ENCODE data around the gene GPR137B.

Gene GPR137B

DNA sequence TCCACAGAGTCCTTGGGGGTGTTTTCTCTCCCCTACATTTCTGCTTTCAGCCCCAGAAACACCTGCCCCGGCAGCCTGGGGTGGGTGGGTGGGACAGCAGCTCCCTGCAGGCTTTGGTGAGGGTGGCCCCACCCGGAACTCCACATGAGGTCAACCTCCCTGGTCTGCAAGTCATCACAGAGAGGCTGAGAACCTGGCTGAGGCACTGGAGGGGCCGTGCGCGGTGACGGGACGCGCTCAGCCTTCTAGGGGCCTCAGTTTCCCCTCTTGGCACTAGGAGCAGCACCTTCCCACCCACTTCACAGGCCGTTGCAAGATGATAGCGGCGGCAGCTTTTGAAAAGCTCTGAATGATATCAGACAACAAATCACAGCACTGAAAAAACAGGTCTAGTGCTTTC is 39.7 kb upstream of the GPR137B start (continued):
- TF ChIP-seq SP3 (tag by site-specific recombination; IDR thresholded peaks at IDR 0.05) (no peak), IKZF3 (tag by site-specific recombination; IDR thresholded peaks at IDR 0.05) (no peak), ZNF768 (tag by site-specific recombination; IDR thresholded peaks at IDR 0.05) (no peak), ZNF521 (tag by site-specific recombination; IDR thresholded peaks at IDR 0.05) (no peak), ZNF426 (tag by site-specific recombination; IDR thresholded peaks at IDR 0.05) (no peak), ZNF112 (tag by site-specific recombination; IDR thresholded peaks at IDR 0.05) (no peak), ZFP37 (tag by site-specific recombination; IDR thresholded peaks at IDR 0.05) (no peak)

DNA sequence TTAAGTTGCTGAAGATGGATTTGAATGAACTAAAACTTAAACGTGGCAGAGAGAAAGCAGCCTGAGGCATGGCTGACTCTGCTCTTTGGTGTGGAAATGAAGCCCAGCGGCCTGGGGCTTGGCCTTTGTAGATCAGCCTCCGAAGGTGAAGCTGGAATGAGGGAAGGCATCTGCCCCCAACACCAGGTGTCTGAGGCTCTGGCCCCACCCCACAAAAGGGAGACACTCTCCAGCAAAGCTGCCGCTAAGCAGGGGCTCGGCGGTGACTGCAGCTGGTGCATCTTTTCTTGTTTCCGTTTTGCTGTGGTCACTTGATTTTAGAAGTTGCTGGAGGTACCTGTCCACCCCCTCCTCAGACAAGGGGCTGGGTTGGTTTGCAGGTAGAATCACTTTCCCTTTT is 39.3 kb upstream of the GPR137B start:
- Histone ChIP-seq H3K4me1 (ENCODE audit: control insufficient read depth, insufficient read depth, low read length) (no peaks in the 10 kb centered on the region), H3K27ac (ENCODE audit: extremely low read depth, low read depth, low read length) (no peak overlapping the region), H3K9me3 (ENCODE audit: control insufficient read depth, insufficient read depth, low read depth, low read length) (no peaks in the 10 kb centered on the region), H3K36me3 (ENCODE audit: control insufficient read depth in 2 of 2, insufficient read depth in 1 of 2, low read length in 2 of 2) (no peaks in the 10 kb centered on the region), H3K4me3 (ENCODE audit: low read depth, low read length) (no peak overlapping the region)
- POLR2A ChIA-PET: no interaction called here
- CTCF ChIA-PET: interaction anchor here (0.6 to 1.3 kb wide), 5 partner anchors 9 to 429 kb away, joined by 3 to 6 read pairs (median 4); no protein-coding TSS in a partner anchor
- TF ChIP-seq, protein P1, sequence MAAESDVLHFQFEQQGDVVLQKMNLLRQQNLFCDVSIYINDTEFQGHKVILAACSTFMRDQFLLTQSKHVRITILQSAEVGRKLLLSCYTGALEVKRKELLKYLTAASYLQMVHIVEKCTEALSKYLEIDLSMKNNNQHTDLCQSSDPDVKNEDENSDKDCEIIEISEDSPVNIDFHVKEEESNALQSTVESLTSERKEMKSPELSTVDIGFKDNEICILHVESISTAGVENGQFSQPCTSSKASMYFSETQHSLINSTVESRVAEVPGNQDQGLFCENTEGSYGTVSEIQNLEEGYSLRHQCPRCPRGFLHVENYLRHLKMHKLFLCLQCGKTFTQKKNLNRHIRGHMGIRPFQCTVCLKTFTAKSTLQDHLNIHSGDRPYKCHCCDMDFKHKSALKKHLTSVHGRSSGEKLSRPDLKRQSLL (tag by site-specific recombination; IDR thresholded peaks at IDR 0.05): no peak

DNA sequence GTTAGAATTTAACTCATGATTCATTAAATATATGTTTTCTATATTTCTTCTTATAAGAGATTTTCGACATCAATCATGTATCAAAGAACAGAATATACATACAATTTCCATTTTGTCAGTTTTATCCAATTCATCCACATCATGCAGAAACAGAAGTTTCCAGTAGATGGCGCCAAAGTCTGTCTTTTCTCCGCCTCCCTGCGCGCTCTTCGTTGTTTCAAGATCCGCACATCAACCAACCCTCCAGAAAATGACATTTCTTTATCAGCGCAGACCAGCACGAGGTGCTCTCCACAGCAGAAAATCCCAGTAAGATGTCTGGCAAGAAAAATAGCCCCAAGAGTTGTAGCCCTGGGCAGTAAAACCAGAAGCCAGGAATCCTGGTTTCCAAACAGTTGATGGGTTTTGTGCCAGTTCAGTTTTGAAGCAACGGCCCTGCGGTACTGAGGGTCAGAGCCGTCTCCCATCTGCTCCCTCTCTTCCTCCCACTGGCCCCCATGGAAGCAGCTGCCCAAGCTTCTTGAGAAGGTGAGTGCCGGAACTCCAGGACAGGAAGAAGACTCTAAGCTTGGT is 38.6 kb upstream of the GPR137B start:
- POLR2A ChIA-PET: no interaction called here
- Histone ChIP-seq H3K4me3 (ENCODE audit: low read depth, low read length) (no peak overlapping the region), H3K9me3 (ENCODE audit: control insufficient read depth, insufficient read depth, low read depth, low read length) (no peaks in the 10 kb centered on the region), H3K4me1 (ENCODE audit: control insufficient read depth, insufficient read depth, low read length) (no peaks in the 10 kb centered on the region), H3K36me3 (ENCODE audit: control insufficient read depth in 2 of 2, insufficient read depth in 1 of 2, low read length in 2 of 2) (no peaks in the 10 kb centered on the region), H3K27ac (ENCODE audit: extremely low read depth, low read depth, low read length) (no peak overlapping the region)
- CTCF ChIA-PET: interaction anchor here (0.6 to 5.9 kb wide), 23 partner anchors 10 to 748 kb away, joined by 3 to 37 read pairs (median 4); partner anchors contain the start of gene EDARADD
- TF ChIP-seq ZNF404 (tag by site-specific recombination; IDR thresholded peaks at IDR 0.05) (no peak), ZNF654 (tag by site-specific recombination; IDR thresholded peaks at IDR 0.05; ENCODE audit: low read depth) (peak; percentile 98), OVOL3 (tag by site-specific recombination; IDR thresholded peaks at IDR 0.05) (no peak), ZNF610 (tag by site-specific recombination; IDR thresholded peaks at IDR 0.05; ENCODE audit: borderline replicate concordance) (peak; percentile 67; the same call in 1 of the 2 replicates), ZNF391 (tag by site-specific recombination; IDR thresholded peaks at IDR 0.05; ENCODE audit: borderline replicate concordance, low read depth) (no peak), ZNF175 (tag by site-specific recombination; IDR thresholded peaks at IDR 0.05) (no peak), ZNF433 (tag by site-specific recombination; IDR thresholded peaks at IDR 0.05; ENCODE audit: low read depth) (no peak), ZNF394 (tag by site-specific recombination; IDR thresholded peaks at IDR 0.05; ENCODE audit: borderline replicate concordance) (no peak), ZNF837 (tag by site-specific recombination; IDR thresholded peaks at IDR 0.05) (no peak), ZNF335 (tag by site-specific recombination; conservative IDR thresholded peaks at IDR 0.05) (peak; percentile 10; the same call in 1 of the 2 replicates), ZBTB17 (tag by site-specific recombination; IDR thresholded peaks at IDR 0.05) (peak; percentile 55; the same call in 1 of the 2 replicates), ZNF621 (tag by site-specific recombination; IDR thresholded peaks at IDR 0.05) (no peak), ZNF2 (tag by site-specific recombination; IDR thresholded peaks at IDR 0.05) (peak; percentile 64; the same call in 1 of the 2 replicates), ZFP37 (tag by site-specific recombination; IDR thresholded peaks at IDR 0.05) (0 out of 2 replicates have a peak, but pooled peaks have one; percentile 21), SP7 (tag by site-specific recombination; IDR thresholded peaks at IDR 0.05) (0 out of 2 replicates have a peak, but pooled peaks have one; percentile 35), SCRT2 (tag by site-specific recombination; IDR thresholded peaks at IDR 0.05) (no peak)
- TF ChIP-seq, protein P2, sequence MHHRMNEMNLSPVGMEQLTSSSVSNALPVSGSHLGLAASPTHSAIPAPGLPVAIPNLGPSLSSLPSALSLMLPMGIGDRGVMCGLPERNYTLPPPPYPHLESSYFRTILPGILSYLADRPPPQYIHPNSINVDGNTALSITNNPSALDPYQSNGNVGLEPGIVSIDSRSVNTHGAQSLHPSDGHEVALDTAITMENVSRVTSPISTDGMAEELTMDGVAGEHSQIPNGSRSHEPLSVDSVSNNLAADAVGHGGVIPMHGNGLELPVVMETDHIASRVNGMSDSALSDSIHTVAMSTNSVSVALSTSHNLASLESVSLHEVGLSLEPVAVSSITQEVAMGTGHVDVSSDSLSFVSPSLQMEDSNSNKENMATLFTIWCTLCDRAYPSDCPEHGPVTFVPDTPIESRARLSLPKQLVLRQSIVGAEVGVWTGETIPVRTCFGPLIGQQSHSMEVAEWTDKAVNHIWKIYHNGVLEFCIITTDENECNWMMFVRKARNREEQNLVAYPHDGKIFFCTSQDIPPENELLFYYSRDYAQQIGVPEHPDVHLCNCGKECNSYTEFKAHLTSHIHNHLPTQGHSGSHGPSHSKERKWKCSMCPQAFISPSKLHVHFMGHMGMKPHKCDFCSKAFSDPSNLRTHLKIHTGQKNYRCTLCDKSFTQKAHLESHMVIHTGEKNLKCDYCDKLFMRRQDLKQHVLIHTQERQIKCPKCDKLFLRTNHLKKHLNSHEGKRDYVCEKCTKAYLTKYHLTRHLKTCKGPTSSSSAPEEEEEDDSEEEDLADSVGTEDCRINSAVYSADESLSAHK (tag by site-specific recombination; IDR thresholded peaks at IDR 0.05): no peak
- TF ChIP-seq, protein P3, sequence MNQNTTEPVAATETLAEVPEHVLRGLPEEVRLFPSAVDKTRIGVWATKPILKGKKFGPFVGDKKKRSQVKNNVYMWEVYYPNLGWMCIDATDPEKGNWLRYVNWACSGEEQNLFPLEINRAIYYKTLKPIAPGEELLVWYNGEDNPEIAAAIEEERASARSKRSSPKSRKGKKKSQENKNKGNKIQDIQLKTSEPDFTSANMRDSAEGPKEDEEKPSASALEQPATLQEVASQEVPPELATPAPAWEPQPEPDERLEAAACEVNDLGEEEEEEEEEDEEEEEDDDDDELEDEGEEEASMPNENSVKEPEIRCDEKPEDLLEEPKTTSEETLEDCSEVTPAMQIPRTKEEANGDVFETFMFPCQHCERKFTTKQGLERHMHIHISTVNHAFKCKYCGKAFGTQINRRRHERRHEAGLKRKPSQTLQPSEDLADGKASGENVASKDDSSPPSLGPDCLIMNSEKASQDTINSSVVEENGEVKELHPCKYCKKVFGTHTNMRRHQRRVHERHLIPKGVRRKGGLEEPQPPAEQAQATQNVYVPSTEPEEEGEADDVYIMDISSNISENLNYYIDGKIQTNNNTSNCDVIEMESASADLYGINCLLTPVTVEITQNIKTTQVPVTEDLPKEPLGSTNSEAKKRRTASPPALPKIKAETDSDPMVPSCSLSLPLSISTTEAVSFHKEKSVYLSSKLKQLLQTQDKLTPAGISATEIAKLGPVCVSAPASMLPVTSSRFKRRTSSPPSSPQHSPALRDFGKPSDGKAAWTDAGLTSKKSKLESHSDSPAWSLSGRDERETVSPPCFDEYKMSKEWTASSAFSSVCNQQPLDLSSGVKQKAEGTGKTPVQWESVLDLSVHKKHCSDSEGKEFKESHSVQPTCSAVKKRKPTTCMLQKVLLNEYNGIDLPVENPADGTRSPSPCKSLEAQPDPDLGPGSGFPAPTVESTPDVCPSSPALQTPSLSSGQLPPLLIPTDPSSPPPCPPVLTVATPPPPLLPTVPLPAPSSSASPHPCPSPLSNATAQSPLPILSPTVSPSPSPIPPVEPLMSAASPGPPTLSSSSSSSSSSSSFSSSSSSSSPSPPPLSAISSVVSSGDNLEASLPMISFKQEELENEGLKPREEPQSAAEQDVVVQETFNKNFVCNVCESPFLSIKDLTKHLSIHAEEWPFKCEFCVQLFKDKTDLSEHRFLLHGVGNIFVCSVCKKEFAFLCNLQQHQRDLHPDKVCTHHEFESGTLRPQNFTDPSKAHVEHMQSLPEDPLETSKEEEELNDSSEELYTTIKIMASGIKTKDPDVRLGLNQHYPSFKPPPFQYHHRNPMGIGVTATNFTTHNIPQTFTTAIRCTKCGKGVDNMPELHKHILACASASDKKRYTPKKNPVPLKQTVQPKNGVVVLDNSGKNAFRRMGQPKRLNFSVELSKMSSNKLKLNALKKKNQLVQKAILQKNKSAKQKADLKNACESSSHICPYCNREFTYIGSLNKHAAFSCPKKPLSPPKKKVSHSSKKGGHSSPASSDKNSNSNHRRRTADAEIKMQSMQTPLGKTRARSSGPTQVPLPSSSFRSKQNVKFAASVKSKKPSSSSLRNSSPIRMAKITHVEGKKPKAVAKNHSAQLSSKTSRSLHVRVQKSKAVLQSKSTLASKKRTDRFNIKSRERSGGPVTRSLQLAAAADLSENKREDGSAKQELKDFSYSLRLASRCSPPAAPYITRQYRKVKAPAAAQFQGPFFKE (tag by site-specific recombination; IDR thresholded peaks at IDR 0.05; ENCODE audit: borderline replicate concordance): no peak
